Type B pancreatic cell (in vitro differentiated cells): ENCODE data around the gene PDS5A. TPM values are rescaled to one million over a fixed set of nuclear protein-coding genes. Genes with fewer than 3 reads are reported as not detected.
"Not testable (repeated sequence)": the region's sequence is repeated elsewhere in the genome, so short reads cannot be mapped to it uniquely, and the experiment has no call there.

Experiments used
- DNase-seq: peaks from one replicate; pipeline ENCODE4 v3.0.0; 2021; ENCODE audit warnings: mixed read lengths; ENCODE audit not compliant: unreplicated experiment; ENCODE audit errors: extremely low spot score
- H3K27ac Mint-ChIP-seq: 2 replicates; pipeline ENCODE4 v1.8.0; 2021; ENCODE audit warnings: mild to moderate bottlenecking, mixed read lengths
- H3K27me3 Mint-ChIP-seq: 2 replicates; pipeline ENCODE4 v1.8.0; 2021; ENCODE audit warnings: mixed read lengths
- H3K36me3 Mint-ChIP-seq: 2 replicates; pipeline ENCODE4 v1.8.0; 2021; ENCODE audit warnings: mixed read lengths
- H3K4me1 Mint-ChIP-seq: one replicate; pipeline ENCODE4 v1.8.0; 2021; ENCODE audit warnings: mixed read lengths; ENCODE audit not compliant: unreplicated experiment
- H3K4me3 Mint-ChIP-seq: 2 replicates; pipeline ENCODE4 v1.8.0; 2021; ENCODE audit warnings: mild to moderate bottlenecking, mixed read lengths
- H3K9me3 Mint-ChIP-seq: 2 replicates; pipeline ENCODE4 v1.8.0; 2021; ENCODE audit warnings: mixed read lengths
- CTCF ChIP-seq: fragments of 200-600 bp; sonication (generic); conservative IDR thresholded peaks from 2 replicates; pipeline ENCODE4 v1.5.0; 2021; ENCODE audit warnings: antibody characterized with exemption, mild to moderate bottlenecking
- total RNA-seq: library from RNA; stranded (reverse); gene quantifications from 2 replicates; pipeline ENCODE4 v1.2.1, GENCODE V29; 2021; ENCODE audit warnings: low replicate concordance

Gene PDS5A
- total RNA-seq, 1 donor from 2014 or later, result 73.3 TPM

GRCh38 chr4:39822662-39823061, 155.0 kb downstream of the PDS5A start:
- Mint-ChIP-seq H3K27me3 (no peaks in the 10 kb centered on the region), H3K36me3 (peaks cover 23% of the 10 kb centered on the region), H3K27ac (no peak overlapping the region), H3K4me1 (peaks cover 6% of the 10 kb centered on the region), H3K4me3 (no peak overlapping the region), H3K9me3 (no peaks in the 10 kb centered on the region)
- DNase-seq, result no peak
- no peak for TF ChIP-seq CTCF

- no peak overlapping the region for H3K4me3 Mint-ChIP-seq
- no peak overlapping the region for H3K27ac Mint-ChIP-seq
- TF ChIP-seq CTCF, result no peak
- no peaks in the 10 kb centered on the region for H3K27me3 Mint-ChIP-seq
- H3K4me1 Mint-ChIP-seq, result peaks cover 6% of the 10 kb centered on the region
- peaks cover 17% of the 10 kb centered on the region for H3K36me3 Mint-ChIP-seq
- DNase-seq, result no peak
- no peaks in the 10 kb centered on the region for H3K9me3 Mint-ChIP-seq
These were observed 155.8 kb downstream of the PDS5A start for GRCh38 chr4:39821951-39822350.

- no peak for DNase-seq
- Mint-ChIP-seq H3K27me3 (no peaks in the 10 kb centered on the region), H3K9me3 (no peaks in the 10 kb centered on the region), H3K4me1 (peaks cover 6% of the 10 kb centered on the region), H3K36me3 (peaks cover 17% of the 10 kb centered on the region), H3K4me3 (no peak overlapping the region), H3K27ac (no peak overlapping the region)
- TF ChIP-seq CTCF, result no peak
These were observed 157.5 kb downstream of the PDS5A start for GRCh38 chr4:39820186-39820585.

- H3K27me3 Mint-ChIP-seq, result no peaks in the 10 kb centered on the region
- peaks cover 14% of the 10 kb centered on the region for H3K36me3 Mint-ChIP-seq
- peaks cover 6% of the 10 kb centered on the region for H3K4me1 Mint-ChIP-seq
- TF ChIP-seq CTCF, result no peak
- no peak overlapping the region for H3K4me3 Mint-ChIP-seq
- H3K9me3 Mint-ChIP-seq, result no peaks in the 10 kb centered on the region
- H3K27ac Mint-ChIP-seq, result no peak overlapping the region
- no peak for DNase-seq
These were observed 159.1 kb downstream of the PDS5A start for GRCh38 chr4:39818646-39819045.

GRCh38 chr4:39814403-39815185, 163.1 kb downstream of the PDS5A start:
- DNase-seq, result no peak
- Mint-ChIP-seq H3K27ac (no peak overlapping the region), H3K9me3 (peaks cover 4% of the 10 kb centered on the region), H3K36me3 (no peaks in the 10 kb centered on the region), H3K4me3 (no peak overlapping the region), H3K27me3 (no peaks in the 10 kb centered on the region), H3K4me1 (no peaks in the 10 kb centered on the region)
- no peak for TF ChIP-seq CTCF

- not testable (repeated sequence) for H3K27me3 Mint-ChIP-seq, H3K36me3 Mint-ChIP-seq, H3K4me3 Mint-ChIP-seq, H3K9me3 Mint-ChIP-seq, H3K4me1 Mint-ChIP-seq, DNase-seq, H3K27ac Mint-ChIP-seq
These were observed 163.9 kb downstream of the PDS5A start for GRCh38 chr4:39813761-39814160.

GRCh38 chr4:39813033-39813432, 164.7 kb downstream of the PDS5A start:
- not testable (repeated sequence) for H3K36me3 Mint-ChIP-seq, H3K27me3 Mint-ChIP-seq

More at GRCh38 chr4:39813033-39813432, 164.7 kb downstream of the PDS5A start:
- DNase-seq, H3K9me3 Mint-ChIP-seq, H3K4me1 Mint-ChIP-seq, H3K4me3 Mint-ChIP-seq, H3K27ac Mint-ChIP-seq: not testable (repeated sequence)
